IPS DF 6.9 (cell line): ENCODE measurements around the gene ZNF487.
"Not testable (repeated sequence)": the region's sequence is repeated elsewhere in the genome, so short reads cannot be mapped to it uniquely, and the experiment has no call there.

Experiments used
- DNase-seq: peaks from one replicate; pipeline ENCODE4 v3.0.0-alpha.2; 2013; ENCODE audit warnings: low read depth, low spot score
- H3K27ac ChIP-seq: one replicate; pipeline ENCODE4 v1.5.1; 2013; ENCODE audit warnings: low read length, control low read depth
- H3K27me3 ChIP-seq: 2 replicates; pipeline ENCODE4 v1.6.1; 2013; ENCODE audit warnings: mild to moderate bottlenecking, low read length; ENCODE audit not compliant: control insufficient read depth, insufficient read depth
- H3K36me3 ChIP-seq: 2 replicates; pipeline ENCODE4 v1.6.1; 2013; ENCODE audit warnings: low read length; ENCODE audit not compliant: control insufficient read depth, insufficient read depth
- H3K4me1 ChIP-seq: 2 replicates; pipeline ENCODE4 v1.6.1; 2013; ENCODE audit warnings: low read length; ENCODE audit not compliant: control insufficient read depth, insufficient read depth
- H3K4me3 ChIP-seq: 2 replicates; pipeline ENCODE4 v1.5.1; 2013; ENCODE audit warnings: mild to moderate bottlenecking, low read length
- H3K9me3 ChIP-seq: 2 replicates; pipeline ENCODE4 v1.6.1; 2013; ENCODE audit warnings: low read length, inconsistent platforms; ENCODE audit not compliant: control insufficient read depth, insufficient read depth
- WGBS: extraction: QIAGEN DNeasy Blood & Tissue Kit; methylation state at CpG from one replicate; pipeline ENCODE4 v1.1.7; 2013; ENCODE audit warnings: mixed read lengths, missing lambda C conversion rate; ENCODE audit not compliant: insufficient read length, insufficient coverage; 5-methylcytosine and 5-hydroxymethylcytosine counted together

The ZNF487 gene

GRCh38 chr10:43419997-43420368 is 16.9 kb upstream of the ZNF487 start:
- no peak overlapping the region for H3K27ac ChIP-seq
- no peaks in the 10 kb centered on the region for H3K27me3 ChIP-seq
- H3K4me1 ChIP-seq: no peaks in the 10 kb centered on the region
- WGBS: no CpG with 5 or more reads among the region's 18 CpGs
- DNase-seq: no peak
- no peaks in the 10 kb centered on the region for H3K36me3 ChIP-seq
- no peak overlapping the region for H3K4me3 ChIP-seq
- no peaks in the 10 kb centered on the region for H3K9me3 ChIP-seq

GRCh38 chr10:43420369-43421200 is 16.3 kb upstream of the ZNF487 start:
- Histone ChIP-seq H3K4me1 (no peaks in the 10 kb centered on the region), H3K4me3 (peak overlapping the region; percentile 23; the same call in 1 of the 2 replicates), H3K36me3 (no peaks in the 10 kb centered on the region), H3K9me3 (no peaks in the 10 kb centered on the region), H3K27ac (no peak overlapping the region), H3K27me3 (no peaks in the 10 kb centered on the region)
- WGBS: no CpG with 5 or more reads among the region's 63 CpGs
- DNase-seq: no peak

GRCh38 chr10:43421201-43421507 is 15.8 kb upstream of the ZNF487 start:
- WGBS: no CpG with 5 or more reads among the region's 4 CpGs
- no peaks in the 10 kb centered on the region for H3K36me3 ChIP-seq
- no peaks in the 10 kb centered on the region for H3K27me3 ChIP-seq
- DNase-seq: no peak
- peak overlapping the region; percentile 23; the same call in 1 of the 2 replicates for H3K4me3 ChIP-seq
- no peaks in the 10 kb centered on the region for H3K4me1 ChIP-seq
- H3K9me3 ChIP-seq: no peaks in the 10 kb centered on the region
- H3K27ac ChIP-seq: no peak overlapping the region

GRCh38 chr10:43421519-43421918 is 15.4 kb upstream of the ZNF487 start:
- H3K36me3 ChIP-seq: no peaks in the 10 kb centered on the region
- H3K27me3 ChIP-seq: no peaks in the 10 kb centered on the region
- no peaks in the 10 kb centered on the region for H3K4me1 ChIP-seq
- H3K4me3 ChIP-seq: no peak overlapping the region
- no CpG with 5 or more reads among the region's 6 CpGs for WGBS
- no peaks in the 10 kb centered on the region for H3K9me3 ChIP-seq
- DNase-seq: no peak
- no peak overlapping the region for H3K27ac ChIP-seq

GRCh38 chr10:43421944-43422343 is 15.0 kb upstream of the ZNF487 start:
- no CpG with 5 or more reads among the region's 4 CpGs for WGBS
- DNase-seq, H3K27ac ChIP-seq: not testable (repeated sequence)

GRCh38 chr10:43424416-43424815 is 12.5 kb upstream of the ZNF487 start:
- WGBS: no CpG with 5 or more reads among the region's 6 CpGs
- Histone ChIP-seq H3K36me3 (no peaks in the 10 kb centered on the region), H3K9me3 (no peaks in the 10 kb centered on the region), H3K27me3 (no peaks in the 10 kb centered on the region), H3K4me1 (no peaks in the 10 kb centered on the region), H3K4me3 (no peak overlapping the region), H3K27ac (no peak overlapping the region)
- DNase-seq: no peak

More at GRCh38 chr10:43421944-43422343, 15.0 kb upstream of the ZNF487 start:
- H3K27me3 ChIP-seq, H3K4me1 ChIP-seq, H3K36me3 ChIP-seq, H3K4me3 ChIP-seq, H3K9me3 ChIP-seq: not testable (repeated sequence)

- not testable (repeated sequence) for H3K4me3 ChIP-seq, H3K27me3 ChIP-seq, DNase-seq, H3K36me3 ChIP-seq, H3K4me1 ChIP-seq, H3K9me3 ChIP-seq, H3K27ac ChIP-seq
- WGBS: no CpG with 5 or more reads among the region's 12 CpGs
These were observed 10.4 kb upstream of the ZNF487 start for GRCh38 chr10:43426476-43426875.

- Histone ChIP-seq H3K27me3 (no peaks in the 10 kb centered on the region), H3K4me1 (no peaks in the 10 kb centered on the region), H3K36me3 (no peaks in the 10 kb centered on the region), H3K27ac (no peak overlapping the region), H3K4me3 (no peak overlapping the region), H3K9me3 (no peaks in the 10 kb centered on the region)
- no peak for DNase-seq
- WGBS: no CpG with 5 or more reads among the region's 12 CpGs
These were observed 9.6 kb upstream of the ZNF487 start for GRCh38 chr10:43427166-43427825.

GRCh38 chr10:43430926-43431663 is 5.8 kb upstream of the ZNF487 start:
- H3K27me3 ChIP-seq: no peaks in the 10 kb centered on the region
- no peak overlapping the region for H3K27ac ChIP-seq
- no CpG with 5 or more reads among the region's 8 CpGs for WGBS
- no peaks in the 10 kb centered on the region for H3K36me3 ChIP-seq
- H3K4me1 ChIP-seq: no peaks in the 10 kb centered on the region
- no peaks in the 10 kb centered on the region for H3K9me3 ChIP-seq
- DNase-seq: no peak
- no peak overlapping the region for H3K4me3 ChIP-seq

- Histone ChIP-seq H3K27me3 (no peaks in the 10 kb centered on the region), H3K4me3 (peak overlapping the region; percentile 88; the same call in 1 of the 2 replicates), H3K27ac (no peak overlapping the region), H3K4me1 (no peaks in the 10 kb centered on the region), H3K36me3 (no peaks in the 10 kb centered on the region), H3K9me3 (no peaks in the 10 kb centered on the region)
- no peak for DNase-seq
- WGBS: no CpG with 5 or more reads among the region's 30 CpGs
These were observed 395 bp downstream of the ZNF487 start for GRCh38 chr10:43437141-43437870.
